ENCODE results near the gene CCDC85A.
"Not testable (repeated sequence)": the region's sequence is repeated elsewhere in the genome, so short reads cannot be mapped to it uniquely, and the experiment has no call there.

Gene CCDC85A

DNA sequence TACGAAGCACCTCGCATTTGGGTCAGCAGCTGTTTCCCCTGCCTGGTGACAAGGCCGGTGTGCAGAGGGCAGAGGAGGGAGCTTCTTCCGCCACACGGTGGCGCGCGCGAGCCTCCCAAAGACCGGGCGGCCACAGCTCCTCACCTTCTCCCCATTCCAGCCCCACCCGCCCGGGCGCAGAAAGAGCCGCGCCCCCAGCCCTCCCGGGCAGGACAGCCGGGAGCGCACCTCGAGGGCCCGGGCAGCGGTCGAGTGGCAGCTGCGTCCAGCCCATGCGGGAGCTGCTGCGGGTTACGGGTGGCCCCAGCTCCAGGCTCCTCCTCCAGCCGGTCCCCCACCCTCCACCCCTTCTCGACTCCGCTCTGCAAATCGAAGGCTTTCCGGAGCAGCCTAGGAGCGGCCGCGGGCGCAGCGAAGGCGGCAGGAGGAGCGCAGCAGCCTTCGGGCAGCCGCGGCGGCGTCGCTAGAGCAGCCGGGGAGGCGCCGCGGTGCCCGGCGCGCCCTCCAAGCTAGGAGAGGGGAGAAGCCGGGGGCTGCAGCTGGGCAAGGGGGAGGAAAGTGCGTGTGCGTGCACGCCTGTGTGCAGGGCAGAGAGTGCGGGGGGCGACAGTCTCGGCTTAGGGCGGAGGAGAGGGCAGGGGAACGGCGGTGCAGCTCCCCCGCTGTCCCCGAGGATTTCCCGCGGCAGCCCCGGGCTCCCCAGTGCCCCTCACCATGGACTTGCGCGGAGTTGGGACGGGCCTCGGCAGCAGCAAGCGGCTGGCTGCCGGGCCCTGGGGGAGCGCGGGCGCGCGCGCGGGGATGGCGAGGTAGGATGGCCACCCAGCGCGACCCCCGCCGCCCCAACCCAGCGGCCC, at the start of gene CCDC85A:
Gene CCDC85A, plus strand, starts transcription at position 348 of the 857 bp plus-strand sequence. CDS start 635 bp downstream, outside the sequence.
- peak; percentile 53 for DNase-seq (ENCODE audit: low read depth)

- no peak for DNase-seq (ENCODE audit: low read depth)
Observed at GRCh38 chr2:56134861-56135260, 48.9 kb upstream of the CCDC85A start.

- not testable (repeated sequence) for DNase-seq (ENCODE audit: low read depth)
Observed at GRCh38 chr2:56142497-56143061, 41.2 kb upstream of the CCDC85A start.

- no peak for DNase-seq (ENCODE audit: low read depth)
Observed at GRCh38 chr2:56147907-56148306, 35.9 kb upstream of the CCDC85A start.

- DNase-seq (ENCODE audit: low read depth), result no peak
Observed at GRCh38 chr2:56148825-56149224, 35.0 kb upstream of the CCDC85A start.

DNA sequence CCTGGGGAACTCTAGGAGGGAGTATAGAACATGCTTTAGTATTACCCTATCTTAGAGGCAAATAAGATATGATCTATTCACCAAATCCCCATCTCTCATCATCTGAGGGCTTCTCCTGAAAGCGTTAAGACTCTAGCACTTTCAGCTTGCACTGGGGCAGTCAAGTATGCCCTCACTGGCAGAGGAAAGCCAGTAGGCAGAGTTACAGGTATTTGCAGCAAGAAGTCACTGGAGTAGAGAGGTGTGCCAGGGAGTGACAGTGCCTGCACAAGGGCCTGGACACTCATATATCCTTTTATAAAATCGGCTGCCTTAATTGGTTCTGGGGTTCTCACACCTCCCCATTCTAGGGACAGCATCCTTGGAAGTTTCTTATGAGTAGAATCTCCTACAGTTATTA, 31.9 kb upstream of the CCDC85A start:
- no peak for DNase-seq (ENCODE audit: low read depth)

DNA sequence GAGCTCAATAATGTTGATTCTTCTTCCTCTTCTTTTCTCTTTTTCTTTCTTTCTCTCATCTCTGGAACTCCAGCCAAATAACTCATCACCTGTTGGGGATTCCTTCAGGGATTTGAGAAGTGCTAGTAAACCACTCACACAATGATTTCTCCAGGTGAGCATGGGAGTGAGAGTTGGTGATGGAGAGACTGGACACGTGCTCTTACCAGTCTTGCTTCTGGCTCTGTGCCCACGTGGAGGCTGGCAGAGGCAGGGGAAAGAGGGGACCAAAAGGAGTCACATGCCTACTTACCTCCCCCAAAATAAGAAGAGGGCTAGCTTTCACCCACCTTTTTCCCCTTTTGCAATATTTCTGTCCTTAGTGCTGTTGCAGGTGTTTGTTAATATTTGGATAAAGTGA, 28.6 kb upstream of the CCDC85A start:
- no peak for DNase-seq (ENCODE audit: low read depth)

- not testable (repeated sequence) for DNase-seq (ENCODE audit: low read depth)
Observed at GRCh38 chr2:56159875-56160274, 23.9 kb upstream of the CCDC85A start.

DNA sequence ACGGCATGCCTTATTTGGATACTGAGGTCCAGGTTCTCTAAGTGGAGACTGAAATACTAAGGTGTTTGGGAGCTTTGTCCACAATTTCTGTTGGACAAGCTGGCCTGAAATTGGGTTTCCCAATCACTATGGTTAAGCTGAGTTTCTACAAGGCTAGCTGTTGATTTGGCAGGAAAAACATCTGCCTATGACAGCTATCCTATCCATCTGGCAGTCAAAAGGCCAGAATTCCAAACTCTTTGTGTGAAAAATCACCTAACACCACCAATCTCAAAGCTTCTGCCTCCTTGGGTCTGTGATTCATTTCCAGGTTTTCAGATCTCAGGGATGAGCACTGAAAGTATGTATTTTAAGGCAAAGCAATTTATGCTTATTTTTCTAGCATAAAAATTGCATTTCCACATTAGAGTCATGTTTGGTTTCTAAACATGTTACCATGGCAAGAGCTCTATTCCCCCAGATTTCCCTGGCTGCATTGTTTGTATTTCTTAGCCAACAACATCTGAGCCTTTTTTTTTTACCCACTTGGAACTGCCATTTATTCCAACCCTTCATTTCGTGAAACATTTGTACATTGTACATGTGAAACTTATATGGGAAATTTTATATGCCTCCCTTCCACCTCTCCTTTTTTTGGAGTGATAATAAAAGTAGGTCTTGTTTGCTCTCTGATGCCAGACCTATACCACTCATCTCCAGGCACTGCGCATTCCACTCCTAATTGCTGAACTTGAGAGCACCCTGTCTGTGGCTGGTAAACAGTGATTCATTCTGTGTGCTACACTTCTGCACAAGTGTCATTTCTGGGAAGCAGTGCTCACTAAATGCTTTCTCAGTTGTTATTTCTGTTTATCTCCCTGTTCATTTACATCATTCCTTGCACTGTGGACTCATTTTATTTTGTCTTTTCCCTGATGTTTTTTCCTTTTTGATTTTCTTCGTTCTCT, 15.9 kb upstream of the CCDC85A start:
- peak; percentile 57 for DNase-seq (ENCODE audit: low read depth)

- no peak for DNase-seq (ENCODE audit: low read depth)
Observed at GRCh38 chr2:56169521-56169920, 14.3 kb upstream of the CCDC85A start.

DNA sequence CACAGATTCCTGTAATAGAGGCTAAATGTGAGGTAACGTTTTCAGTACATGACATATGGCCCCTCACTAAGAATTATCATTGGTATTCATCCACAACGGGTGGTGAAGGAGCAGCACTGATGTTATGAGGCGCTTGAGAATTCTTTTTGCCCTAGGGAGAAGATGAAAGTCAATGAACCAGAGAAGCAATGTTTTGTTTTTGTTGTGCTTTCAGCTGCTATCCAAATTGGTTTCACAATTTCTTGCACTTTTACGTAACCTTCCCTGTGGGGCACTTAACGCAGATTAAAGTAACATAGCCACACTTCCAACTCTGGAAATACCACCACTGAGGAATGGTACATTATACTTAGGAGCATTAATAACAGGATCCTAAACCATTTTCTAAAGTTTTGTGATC, 13.3 kb upstream of the CCDC85A start:
- DNase-seq (ENCODE audit: low read depth), result peak; percentile 27

DNA sequence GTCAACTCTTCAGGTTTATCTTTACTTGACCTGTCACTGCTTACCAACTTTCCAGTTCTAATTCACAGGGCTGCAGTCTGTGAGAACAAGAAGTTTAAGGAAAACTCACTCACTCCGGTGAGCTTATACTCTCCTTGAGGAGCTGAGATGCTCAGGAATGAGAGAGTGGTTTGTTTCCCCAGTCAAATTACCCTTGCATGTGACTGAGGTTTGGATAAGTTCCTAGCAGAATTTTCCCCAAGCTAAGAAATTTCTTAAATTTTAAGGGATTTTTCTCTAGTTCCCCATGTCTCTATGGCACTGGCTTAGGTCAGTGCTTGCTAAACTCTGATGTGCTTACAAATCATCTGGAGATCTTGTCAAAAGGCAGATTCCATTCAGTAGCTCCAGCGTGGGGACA, 12.8 kb upstream of the CCDC85A start:
- DNase-seq (ENCODE audit: low read depth), result peak; percentile 33

DNA sequence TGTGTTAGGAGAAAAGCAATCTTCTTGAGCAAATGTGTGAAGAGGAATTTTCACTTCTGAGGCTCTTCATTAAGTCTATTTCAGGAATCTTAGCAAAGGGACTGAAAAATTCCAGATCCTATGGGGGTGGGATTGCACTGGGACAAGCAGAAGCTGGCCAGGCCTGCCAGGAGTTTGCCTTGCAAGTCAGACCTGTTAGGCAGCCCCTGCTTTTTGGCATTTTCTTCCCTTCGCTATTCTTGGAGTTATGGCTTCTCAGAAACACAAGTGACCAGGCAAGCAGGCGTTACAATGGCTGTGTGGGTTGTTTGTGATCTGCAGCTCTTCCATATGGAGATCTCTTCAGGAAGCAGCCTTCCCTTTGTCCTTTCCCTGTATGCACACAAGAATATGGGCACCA, 8.0 kb upstream of the CCDC85A start:
- no peak for DNase-seq (ENCODE audit: low read depth)

GRCh38 chr2:56177420-56178220, 6.2 kb upstream of the CCDC85A start:
- DNase-seq (ENCODE audit: low read depth), result no peak

DNA sequence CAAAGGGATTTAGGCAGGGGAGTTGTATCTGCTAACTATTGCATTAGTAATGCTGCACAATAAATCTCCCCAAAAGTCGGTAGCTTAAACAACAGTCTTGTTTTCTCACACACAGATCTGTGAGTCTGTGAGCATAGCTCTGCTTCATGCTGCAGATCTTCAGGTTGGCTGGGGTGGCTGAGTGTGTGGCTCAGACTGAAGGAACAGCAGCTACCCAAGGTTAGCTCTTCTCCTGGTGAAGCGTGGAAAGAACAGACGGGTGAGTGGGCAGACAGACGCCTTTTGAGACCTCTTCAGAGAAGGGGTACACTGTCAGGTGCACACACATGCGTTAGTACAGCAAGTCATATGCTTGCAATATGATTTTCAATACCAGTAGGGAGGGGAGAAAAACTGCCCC, 3.9 kb upstream of the CCDC85A start:
- DNase-seq (ENCODE audit: low read depth), result no peak

DNA sequence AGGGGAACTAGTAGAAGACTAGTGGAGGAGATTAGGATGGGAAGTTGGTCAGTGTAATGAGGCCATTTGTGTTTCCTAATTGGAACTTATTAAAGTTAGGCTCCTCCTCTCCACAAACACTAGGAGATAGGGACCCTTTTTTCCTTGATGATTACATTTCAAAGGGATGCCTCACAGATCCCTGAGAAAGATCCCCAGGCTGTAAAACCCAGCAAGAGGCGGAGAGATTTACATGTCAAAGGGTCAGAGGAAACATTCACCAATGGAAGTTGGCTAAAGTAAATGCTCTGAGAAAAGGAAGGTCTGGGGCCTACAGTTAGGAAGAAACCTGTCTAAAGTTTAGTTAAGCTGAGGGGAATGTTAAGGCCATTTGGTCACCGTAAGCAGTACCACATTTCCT, 1.4 kb upstream of the CCDC85A start:
- no peak for DNase-seq (ENCODE audit: low read depth)

GRCh38 chr2:56184500-56185011, 766 bp downstream of the CCDC85A start:
- no peak for DNase-seq (ENCODE audit: low read depth)

- no peak for DNase-seq (ENCODE audit: low read depth)
Observed at GRCh38 chr2:56185101-56185581, 1.4 kb downstream of the CCDC85A start.

DNA sequence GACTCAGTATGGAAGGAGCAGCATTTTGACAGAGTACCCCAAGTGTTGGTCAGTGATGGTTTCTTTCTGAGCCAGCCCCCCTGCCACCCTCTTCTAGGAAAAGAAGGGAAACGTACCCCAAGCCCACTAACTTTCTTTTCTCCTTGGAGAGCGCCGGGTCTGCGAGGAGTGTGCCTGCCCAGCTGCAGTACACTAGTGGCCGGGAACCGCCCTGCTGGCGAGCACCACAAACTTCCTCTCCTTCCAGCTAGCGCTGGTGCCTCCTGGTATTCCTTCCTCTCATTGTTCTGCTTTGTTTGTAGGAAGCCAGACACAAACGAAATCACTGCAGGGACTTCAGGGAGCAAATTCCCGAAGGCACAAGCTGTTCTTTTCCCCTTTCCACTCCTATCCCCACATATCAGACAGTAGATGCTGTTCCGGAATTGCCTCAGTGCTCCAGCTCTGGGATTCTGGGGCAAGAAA, 1.8 kb downstream of the CCDC85A start:
- DNase-seq (ENCODE audit: low read depth), result no peak

- DNase-seq (ENCODE audit: low read depth), result no peak
Observed at GRCh38 chr2:56191617-56192016, 7.8 kb downstream of the CCDC85A start.

DNA sequence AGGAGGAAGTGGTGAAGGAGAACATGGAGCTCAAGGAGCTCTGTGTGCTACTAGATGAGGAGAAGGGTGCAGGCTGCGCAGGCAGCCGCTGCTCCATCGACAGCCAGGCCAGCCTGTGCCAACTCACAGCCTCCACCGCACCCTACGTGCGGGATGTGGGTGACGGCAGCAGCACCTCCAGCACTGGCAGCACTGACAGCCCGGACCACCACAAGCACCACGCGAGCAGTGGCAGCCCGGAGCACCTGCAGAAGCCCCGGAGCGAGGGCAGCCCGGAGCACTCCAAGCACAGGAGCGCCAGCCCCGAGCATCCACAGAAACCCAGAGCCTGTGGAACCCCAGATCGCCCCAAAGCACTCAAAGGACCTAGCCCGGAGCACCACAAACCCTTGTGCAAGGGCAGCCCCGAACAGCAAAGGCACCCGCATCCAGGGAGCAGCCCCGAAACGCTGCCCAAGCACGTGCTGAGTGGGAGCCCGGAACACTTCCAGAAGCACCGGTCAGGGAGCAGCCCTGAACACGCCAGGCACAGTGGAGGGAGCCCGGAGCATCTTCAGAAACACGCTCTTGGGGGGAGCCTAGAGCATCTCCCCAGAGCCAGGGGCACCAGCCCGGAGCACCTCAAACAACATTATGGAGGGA, 9.0 kb downstream of the CCDC85A start:
- DNase-seq (ENCODE audit: low read depth), result no peak
